ENCODE results near the gene LIPK.

- no peak for TF ChIP-seq EZH2phosphoT487 (IDR thresholded peaks at IDR 0.05; ENCODE audit: low read depth, severe bottlenecking, unreplicated experiment)
- TF ChIP-seq EZH2 (IDR thresholded peaks at IDR 0.05; ENCODE audit: borderline replicate concordance), result no peak
Measured at GRCh38 chr10:88733215-88733614, 27.2 kb downstream of the LIPK start.
